ENCODE data around the gene CPEB3. TPM values are rescaled to one million over a fixed set of nuclear protein-coding genes. Genes with fewer than 3 reads are reported as not detected.

CPEB3 gene
- total RNA-seq, 2 experiments from 2014 or later = 0.66 to 3.2 TPM

GRCh38 chr10:92146781-92147180 lies 144.1 kb downstream of the CPEB3 start:
- ChIA-PET CTCF (ENCODE audit: unreplicated experiment) (interaction anchor here (0.8 kb wide), 1 partner anchor 144 kb away, joined by 3 read pairs; the partner anchor contains the start of gene MARCHF5), POLR2A (interaction anchor here (0.5 to 3.1 kb wide), 5 partner anchors 11 to 706 kb away, joined by 3 to 12 read pairs (median 3); no protein-coding TSS in a partner anchor)
- TF ChIP-seq CTCF (conservative IDR thresholded peaks at IDR 0.05; ENCODE audit: low read length) = no peak
- TF ChIP-seq EZH2phosphoT487 (IDR thresholded peaks at IDR 0.05; ENCODE audit: borderline replicate concordance, low read depth, low read length) = no peak
- intact Hi-C loops (cut with micrococcal nuclease; ENCODE audit: unreplicated experiment) = no loop called here
- Histone ChIP-seq H3K4me1 (ENCODE audit: insufficient read depth, low read length, poor library complexity, severe bottlenecking) (peaks cover 58% of the 10 kb centered on the region), H3K79me2 (ENCODE audit: insufficient read depth, low read depth, low read length) (no peaks in the 10 kb centered on the region), H3K4me3 (ENCODE audit: low read depth, low read length, poor library complexity, severe bottlenecking) (no peak overlapping the region), H3K9me3 (ENCODE audit: low read length) (no peaks in the 10 kb centered on the region), H3K27ac (ENCODE audit: low read depth, low read length, poor library complexity, severe bottlenecking) (no peak overlapping the region), H3K4me2 (ENCODE audit: low read length) (peak overlapping the region; percentile 15; the same call in 1 of the 2 replicates), H3K36me3 (ENCODE audit: insufficient read depth, low read length) (no peaks in the 10 kb centered on the region), H3K9me2 (ENCODE audit: insufficient read depth, low read length) (no peaks in the 10 kb centered on the region), H4K20me1 (ENCODE audit: insufficient read depth, low read length) (peaks cover 4% of the 10 kb centered on the region; the same call in 1 of the 2 replicates), H2AFZ (ENCODE audit: low read length) (0 out of 2 replicates have a peak overlapping the region, but pooled peaks have one; percentile 3)
- no peak for DNase-seq (ENCODE audit: low spot score)
- BruUV-seq (replicated peaks) = no TSS peak

DNA sequence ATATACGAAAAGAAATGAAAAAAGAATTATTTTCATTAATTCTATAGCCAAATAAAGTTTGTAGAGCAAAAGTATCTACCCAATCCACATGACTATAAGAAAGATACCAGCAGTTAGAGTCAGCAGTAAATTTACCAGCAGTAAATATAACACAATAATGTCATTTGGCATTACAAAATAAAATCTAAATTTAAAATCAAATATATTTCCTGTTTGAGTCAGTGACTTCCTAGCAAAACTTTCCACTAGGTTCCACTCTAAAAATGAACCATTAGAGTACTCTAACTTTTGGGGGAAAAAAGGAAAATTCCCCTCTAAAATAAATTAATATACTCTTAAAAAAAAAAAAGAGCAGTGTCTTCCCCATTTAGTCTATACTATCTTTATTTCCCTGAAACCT lies 144.8 kb downstream of the CPEB3 start:
- no peak overlapping the region for H3K27ac ChIP-seq (ENCODE audit: low read depth, low read length, poor library complexity, severe bottlenecking)
- H3K36me3 ChIP-seq (ENCODE audit: insufficient read depth, low read length) = no peaks in the 10 kb centered on the region
- no peaks in the 10 kb centered on the region for H3K79me2 ChIP-seq (ENCODE audit: insufficient read depth, low read depth, low read length)
- no TSS peak for BruUV-seq (replicated peaks)
- intact Hi-C loops (cut with micrococcal nuclease; ENCODE audit: unreplicated experiment) = no loop called here
- peaks cover 4% of the 10 kb centered on the region; the same call in 1 of the 2 replicates for H4K20me1 ChIP-seq (ENCODE audit: insufficient read depth, low read length)
- H3K9me2 ChIP-seq (ENCODE audit: insufficient read depth, low read length) = no peaks in the 10 kb centered on the region
- no peak overlapping the region for H3K4me3 ChIP-seq (ENCODE audit: low read depth, low read length, poor library complexity, severe bottlenecking)
- peaks cover 61% of the 10 kb centered on the region for H3K4me1 ChIP-seq (ENCODE audit: insufficient read depth, low read length, poor library complexity, severe bottlenecking)
- CTCF ChIA-PET (ENCODE audit: unreplicated experiment) = no interaction called here
- H2AFZ ChIP-seq (ENCODE audit: low read length) = peak overlapping the region; percentile 3; the same call in 1 of the 2 replicates
- no peak for DNase-seq (ENCODE audit: low spot score)
- TF ChIP-seq CTCF (conservative IDR thresholded peaks at IDR 0.05; ENCODE audit: low read length) (no peak), EZH2phosphoT487 (IDR thresholded peaks at IDR 0.05; ENCODE audit: borderline replicate concordance, low read depth, low read length) (no peak)
- POLR2A ChIA-PET = interaction anchor here (0.5 to 3.1 kb wide), 5 partner anchors 12 to 707 kb away, joined by 3 to 12 read pairs (median 5); no protein-coding TSS in a partner anchor
- H3K9me3 ChIP-seq (ENCODE audit: low read length) = no peaks in the 10 kb centered on the region
- H3K4me2 ChIP-seq (ENCODE audit: low read length) = peak overlapping the region; percentile 15; the same call in 1 of the 2 replicates

DNA sequence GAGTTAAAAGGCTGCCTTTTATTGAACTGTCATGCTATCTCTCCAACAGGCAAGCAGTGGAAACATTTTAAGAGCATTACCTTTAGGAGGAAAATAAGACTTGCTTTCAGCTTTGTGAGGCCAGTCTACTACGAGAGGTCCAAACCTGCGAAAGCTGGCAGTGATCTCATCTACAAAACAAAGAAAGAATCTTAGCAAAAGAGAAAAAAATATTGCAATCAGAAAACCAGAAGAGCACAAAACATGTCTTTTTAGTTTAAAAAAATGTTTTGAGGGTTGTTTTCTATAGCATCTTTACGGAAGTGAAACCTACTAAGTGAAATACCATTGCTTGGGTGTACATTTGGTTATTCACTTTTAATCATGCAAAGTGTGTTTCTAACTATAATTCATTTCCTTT lies 147.9 kb downstream of the CPEB3 start:
- H3K36me3 ChIP-seq (ENCODE audit: insufficient read depth, low read length) = no peaks in the 10 kb centered on the region
- no peaks in the 10 kb centered on the region for H3K9me3 ChIP-seq (ENCODE audit: low read length)
- H3K9me2 ChIP-seq (ENCODE audit: insufficient read depth, low read length) = no peaks in the 10 kb centered on the region
- H3K4me2 ChIP-seq (ENCODE audit: low read length) = peak overlapping the region; percentile 82
- CTCF ChIA-PET (ENCODE audit: unreplicated experiment) = no interaction called here
- BruUV-seq (replicated peaks) = no TSS peak
- peak overlapping the region; percentile 58 for H2AFZ ChIP-seq (ENCODE audit: low read length)
- H3K4me3 ChIP-seq (ENCODE audit: low read depth, low read length, poor library complexity, severe bottlenecking) = peak overlapping the region; percentile 59
- peak; percentile 60 for DNase-seq (ENCODE audit: low spot score)
- no peak for TF ChIP-seq CTCF (conservative IDR thresholded peaks at IDR 0.05; ENCODE audit: low read length)
- no peak for TF ChIP-seq EZH2phosphoT487 (IDR thresholded peaks at IDR 0.05; ENCODE audit: borderline replicate concordance, low read depth, low read length)
- peak overlapping the region; percentile 78 for H3K27ac ChIP-seq (ENCODE audit: low read depth, low read length, poor library complexity, severe bottlenecking)
- H3K4me1 ChIP-seq (ENCODE audit: insufficient read depth, low read length, poor library complexity, severe bottlenecking) = peaks cover 61% of the 10 kb centered on the region
- H3K79me2 ChIP-seq (ENCODE audit: insufficient read depth, low read depth, low read length) = no peaks in the 10 kb centered on the region
- peaks cover 4% of the 10 kb centered on the region; the same call in 1 of the 2 replicates for H4K20me1 ChIP-seq (ENCODE audit: insufficient read depth, low read length)
- POLR2A ChIA-PET = interaction anchor here (1.0 kb wide), 1 partner anchor 9 kb away, joined by 4 read pairs; no protein-coding TSS in a partner anchor
- intact Hi-C loops (cut with micrococcal nuclease; ENCODE audit: unreplicated experiment) = loop anchor here (1.0 to 5.0 kb wide), 3 partner anchors 98 to 346 kb away; partner anchors contain the start of genes CPEB3, MARCHF5 and TNKS2
